GM10266 (cell line): ENCODE data around the gene C3orf18.

ENCODE experiments used
- DNase-seq: peaks from one replicate; pipeline ENCODE4 v3.0.0; 2012; ENCODE audit errors: extremely low spot score
- CTCF ChIP-seq: IDR thresholded peaks from 2 replicates; pipeline ENCODE4 v1.5.1; 2012; ENCODE audit warnings: mild to moderate bottlenecking, low read depth; ENCODE audit not compliant: control insufficient read depth, insufficient read depth; ENCODE audit errors: missing control alignments

C3orf18 gene

GRCh38 chr3:50584391-50584790, 16.8 kb upstream of the C3orf18 start:
- TF ChIP-seq CTCF, result no peak
- no peak for DNase-seq

GRCh38 chr3:50583897-50584296, 16.4 kb upstream of the C3orf18 start:
- DNase-seq, result no peak
- no peak for TF ChIP-seq CTCF

- no peak for DNase-seq
- no peak for TF ChIP-seq CTCF
Observed at GRCh38 chr3:50582083-50582482, 14.5 kb upstream of the C3orf18 start.

GRCh38 chr3:50581459-50581842, 13.9 kb upstream of the C3orf18 start:
- no peak for DNase-seq
- TF ChIP-seq CTCF, result no peak

GRCh38 chr3:50580683-50581458, 13.3 kb upstream of the C3orf18 start:
- no peak for TF ChIP-seq CTCF
- DNase-seq, result no peak

- TF ChIP-seq CTCF, result no peak
- no peak for DNase-seq
Observed at GRCh38 chr3:50577348-50577747, 9.8 kb upstream of the C3orf18 start.

- DNase-seq, result no peak
Observed at GRCh38 chr3:50575372-50575771, 7.8 kb upstream of the C3orf18 start.

More at GRCh38 chr3:50575372-50575771, 7.8 kb upstream of the C3orf18 start:
- TF ChIP-seq CTCF, result no peak
